ENCODE data around the gene DPYSL3. TPM values are rescaled to one million over a fixed set of nuclear protein-coding genes. Genes with fewer than 3 reads are reported as not detected.
A peak's percentile ranks its signal among the peaks of the same experiment; 100 is the strongest.

DPYSL3 gene
- polyA plus RNA-seq, 1 donor = 110 TPM

- Histone ChIP-seq H3K4me1 (ENCODE audit: control insufficient read depth, insufficient read depth, low read length) (no peaks in the 10 kb centered on the region), H3K36me3 (ENCODE audit: control insufficient read depth, insufficient read depth, low read length) (peaks cover 20% of the 10 kb centered on the region), H3K27me3 (ENCODE audit: control insufficient read depth, insufficient read depth, low read length) (no peaks in the 10 kb centered on the region), H3K27ac (ENCODE audit: low read length) (no peak overlapping the region), H3K9me3 (ENCODE audit: control insufficient read depth, low read depth, low read length) (no peaks in the 10 kb centered on the region), H3K4me3 (ENCODE audit: low read length) (no peak overlapping the region)
- DNase-seq = no peak
- 95% methylated on average over 3 of the region's 15 CpGs for WGBS (ENCODE audit: insufficient coverage, low lambda C conversion rate)
These were observed 115.8 kb downstream of the DPYSL3 start for GRCh38 chr5:147393874-147394672.

GRCh38 chr5:147391781-147392180, 118.1 kb downstream of the DPYSL3 start:
- Histone ChIP-seq H3K4me3 (ENCODE audit: low read length) (no peak overlapping the region), H3K9me3 (ENCODE audit: control insufficient read depth, low read depth, low read length) (no peaks in the 10 kb centered on the region), H3K36me3 (ENCODE audit: control insufficient read depth, insufficient read depth, low read length) (peaks cover 10% of the 10 kb centered on the region), H3K27me3 (ENCODE audit: control insufficient read depth, insufficient read depth, low read length) (no peaks in the 10 kb centered on the region), H3K4me1 (ENCODE audit: control insufficient read depth, insufficient read depth, low read length) (no peaks in the 10 kb centered on the region), H3K27ac (ENCODE audit: low read length) (no peak overlapping the region)
- WGBS (ENCODE audit: insufficient coverage, low lambda C conversion rate) = no CpG with 5 or more reads among the region's 5 CpGs
- peak in 1 of 2 donors; percentile 31 for DNase-seq

GRCh38 chr5:147390654-147391225, 119.1 kb downstream of the DPYSL3 start:
- peaks cover under 1% of the 10 kb centered on the region for H3K27me3 ChIP-seq (ENCODE audit: control insufficient read depth, insufficient read depth, low read length)

GRCh38 chr5:147388184-147389108, 121.4 kb downstream of the DPYSL3 start:
- Histone ChIP-seq H3K36me3 (ENCODE audit: control insufficient read depth, insufficient read depth, low read length) (peaks cover 1% of the 10 kb centered on the region), H3K9me3 (ENCODE audit: control insufficient read depth, low read depth, low read length) (no peaks in the 10 kb centered on the region), H3K4me1 (ENCODE audit: control insufficient read depth, insufficient read depth, low read length) (no peaks in the 10 kb centered on the region), H3K4me3 (ENCODE audit: low read length) (no peak overlapping the region), H3K27me3 (ENCODE audit: control insufficient read depth, insufficient read depth, low read length) (peaks cover 2% of the 10 kb centered on the region), H3K27ac (ENCODE audit: low read length) (no peak overlapping the region)
- no CpG with 5 or more reads among the region's 7 CpGs for WGBS (ENCODE audit: insufficient coverage, low lambda C conversion rate)
- DNase-seq = peak in 1 of 2 donors; percentile 5

More at GRCh38 chr5:147390654-147391225, 119.1 kb downstream of the DPYSL3 start:
- 100% methylated on average over 1 of the region's 3 CpGs for WGBS (ENCODE audit: insufficient coverage, low lambda C conversion rate)
- Histone ChIP-seq H3K4me3 (ENCODE audit: low read length) (no peak overlapping the region), H3K9me3 (ENCODE audit: control insufficient read depth, low read depth, low read length) (no peaks in the 10 kb centered on the region), H3K4me1 (ENCODE audit: control insufficient read depth, insufficient read depth, low read length) (no peaks in the 10 kb centered on the region), H3K27ac (ENCODE audit: low read length) (no peak overlapping the region), H3K36me3 (ENCODE audit: control insufficient read depth, insufficient read depth, low read length) (peaks cover 6% of the 10 kb centered on the region)
- no peak for DNase-seq

- no peak overlapping the region for H3K4me3 ChIP-seq (ENCODE audit: low read length)
- H3K27ac ChIP-seq (ENCODE audit: low read length) = peak overlapping the region; percentile 5
- WGBS (ENCODE audit: insufficient coverage, low lambda C conversion rate) = no CpG with 5 or more reads among the region's 4 CpGs
- H3K9me3 ChIP-seq (ENCODE audit: control insufficient read depth, low read depth, low read length) = no peaks in the 10 kb centered on the region
- no peaks in the 10 kb centered on the region for H3K36me3 ChIP-seq (ENCODE audit: control insufficient read depth, insufficient read depth, low read length)
- peaks cover 4% of the 10 kb centered on the region for H3K27me3 ChIP-seq (ENCODE audit: control insufficient read depth, insufficient read depth, low read length)
- H3K4me1 ChIP-seq (ENCODE audit: control insufficient read depth, insufficient read depth, low read length) = no peaks in the 10 kb centered on the region
- no peak for DNase-seq
These were observed 122.8 kb downstream of the DPYSL3 start for GRCh38 chr5:147387109-147387508.

GRCh38 chr5:147384346-147385193, 125.3 kb downstream of the DPYSL3 start:
- Histone ChIP-seq H3K4me3 (ENCODE audit: low read length) (no peak overlapping the region), H3K9me3 (ENCODE audit: control insufficient read depth, low read depth, low read length) (no peaks in the 10 kb centered on the region), H3K27me3 (ENCODE audit: control insufficient read depth, insufficient read depth, low read length) (peaks cover 4% of the 10 kb centered on the region), H3K4me1 (ENCODE audit: control insufficient read depth, insufficient read depth, low read length) (no peaks in the 10 kb centered on the region), H3K27ac (ENCODE audit: low read length) (no peak overlapping the region), H3K36me3 (ENCODE audit: control insufficient read depth, insufficient read depth, low read length) (no peaks in the 10 kb centered on the region)
- WGBS (ENCODE audit: insufficient coverage, low lambda C conversion rate) = 100% methylated on average over 1 of the region's 6 CpGs
- no peak for DNase-seq

- Histone ChIP-seq H3K4me3 (ENCODE audit: low read length) (peak overlapping the region; percentile 37), H3K9me3 (ENCODE audit: control insufficient read depth, low read depth, low read length) (no peaks in the 10 kb centered on the region), H3K27ac (ENCODE audit: low read length) (no peak overlapping the region), H3K4me1 (ENCODE audit: control insufficient read depth, insufficient read depth, low read length) (no peaks in the 10 kb centered on the region), H3K27me3 (ENCODE audit: control insufficient read depth, insufficient read depth, low read length) (peaks cover 9% of the 10 kb centered on the region), H3K36me3 (ENCODE audit: control insufficient read depth, insufficient read depth, low read length) (no peaks in the 10 kb centered on the region)
- DNase-seq = peak in 1 of 2 donors; percentile 16
- WGBS (ENCODE audit: insufficient coverage, low lambda C conversion rate) = no CpG with 5 or more reads among the region's 4 CpGs
These were observed 127.1 kb downstream of the DPYSL3 start for GRCh38 chr5:147382776-147383175.

GRCh38 chr5:147381555-147381954, 128.3 kb downstream of the DPYSL3 start:
- no peak overlapping the region for H3K27ac ChIP-seq (ENCODE audit: low read length)
- peaks cover 9% of the 10 kb centered on the region for H3K27me3 ChIP-seq (ENCODE audit: control insufficient read depth, insufficient read depth, low read length)
- WGBS (ENCODE audit: insufficient coverage, low lambda C conversion rate) = 100% methylated on average over 1 of the region's 3 CpGs

GRCh38 chr5:147377682-147378081, 132.2 kb downstream of the DPYSL3 start:
- Histone ChIP-seq H3K36me3 (ENCODE audit: control insufficient read depth, insufficient read depth, low read length) (no peaks in the 10 kb centered on the region), H3K27me3 (ENCODE audit: control insufficient read depth, insufficient read depth, low read length) (peaks cover 4% of the 10 kb centered on the region), H3K27ac (ENCODE audit: low read length) (no peak overlapping the region), H3K4me1 (ENCODE audit: control insufficient read depth, insufficient read depth, low read length) (no peaks in the 10 kb centered on the region), H3K4me3 (ENCODE audit: low read length) (no peak overlapping the region), H3K9me3 (ENCODE audit: control insufficient read depth, low read depth, low read length) (no peaks in the 10 kb centered on the region)
- DNase-seq = no peak
- WGBS (ENCODE audit: insufficient coverage, low lambda C conversion rate) = 100% methylated on average over 1 of the region's 1 CpG

More at GRCh38 chr5:147381555-147381954, 128.3 kb downstream of the DPYSL3 start:
- H3K4me1 ChIP-seq (ENCODE audit: control insufficient read depth, insufficient read depth, low read length) = no peaks in the 10 kb centered on the region
- H3K9me3 ChIP-seq (ENCODE audit: control insufficient read depth, low read depth, low read length) = no peaks in the 10 kb centered on the region
- no peaks in the 10 kb centered on the region for H3K36me3 ChIP-seq (ENCODE audit: control insufficient read depth, insufficient read depth, low read length)
- DNase-seq = no peak
- H3K4me3 ChIP-seq (ENCODE audit: low read length) = no peak overlapping the region
